Activated B cell treated with CpG ODN at 0.5 μM for 24 hours (primary cell): ENCODE data around the gene SAE1. TPM values are rescaled to one million over a fixed set of nuclear protein-coding genes. Genes with fewer than 3 reads are reported as not detected.

Experiments
- ATAC-seq: fragments of 200-7000 bp; cut with Tn5 transposase; one replicate; pipeline ENCODE4 v1.10.0; 2021; ENCODE audit warnings: low read depth, mild to moderate bottlenecking, moderate library complexity
- CTCF ChIA-PET: fragments of 350-600 bp; sonication (Branson Sonifier 250); formaldehyde crosslinking; loops from one replicate; lab custom pipeline; 2021; ENCODE audit warnings: antibody characterized with exemption; lab: Charles Lee
- POLR2A ChIA-PET: fragments of 350-600 bp; sonication (Branson Sonifier 250); formaldehyde crosslinking; loops from one replicate; lab custom pipeline; 2021; ENCODE audit warnings: antibody characterized with exemption; lab: Charles Lee
- DNase-seq: peaks from one replicate; pipeline ENCODE4 v3.0.0; 2022
- H3K27ac Mint-ChIP-seq: one replicate; pipeline ENCODE4 v1.8.0; 2020; ENCODE audit warnings: mixed read lengths
- H3K27me3 Mint-ChIP-seq: one replicate; pipeline ENCODE4 v1.8.0; 2021; ENCODE audit warnings: mixed read lengths
- H3K36me3 Mint-ChIP-seq: one replicate; pipeline ENCODE4 v1.8.0; 2021; ENCODE audit warnings: low read depth, mixed read lengths
- H3K4me1 Mint-ChIP-seq: one replicate; pipeline ENCODE4 v1.8.0; 2021; ENCODE audit warnings: mixed read lengths
- H3K4me3 Mint-ChIP-seq: one replicate; pipeline ENCODE4 v1.8.0; 2020; ENCODE audit warnings: mild to moderate bottlenecking, mixed read lengths
- H3K9me3 Mint-ChIP-seq: one replicate; pipeline ENCODE4 v1.8.0; 2020; ENCODE audit warnings: mixed read lengths
- CTCF ChIP-seq: fragments of 200-600 bp; IDR thresholded peaks from one replicate; pipeline ENCODE4 v1.8.0; 2022; ENCODE audit warnings: antibody characterized with exemption, mild to moderate bottlenecking
- intact Hi-C: fragments of 100-400 bp; cut with micrococcal nuclease; formaldehyde crosslinking; loops from one replicate; pipeline ENCODE4 v1.15.1; 2024
- total RNA-seq: library from RNA; stranded (reverse); gene quantifications from 2 replicates; pipeline ENCODE4 v1.2.3, GENCODE V29; 2022

SAE1 gene
- total RNA-seq, 1 donor from 2014 or later: 67.4 TPM

GRCh38 chr19:47256693-47257410, 126.2 kb downstream of the SAE1 start:
- H3K4me1 Mint-ChIP-seq: peaks cover 39% of the 10 kb centered on the region
- no peaks in the 10 kb centered on the region for H3K9me3 Mint-ChIP-seq
- ChIA-PET POLR2A (interaction anchor here (0.6 to 3.3 kb wide), 45 partner anchors 8 to 1354 kb away, joined by 3 to 144 read pairs (median 5); partner anchors contain the start of genes DHX34, INAFM1, KPTN and NAPA), CTCF (interaction anchor here (1.0 to 1.8 kb wide), 6 partner anchors 9 to 92 kb away, joined by 4 to 18 read pairs (median 9); partner anchors contain the start of genes DHX34 and INAFM1)
- H3K27ac Mint-ChIP-seq: peak overlapping the region; percentile 92
- peak; percentile 82 for ATAC-seq
- H3K4me3 Mint-ChIP-seq: peak overlapping the region; percentile 93
- intact Hi-C loops: loop anchor here (1.0 to 2.0 kb wide), 7 partner anchors 13 to 396 kb away; partner anchors contain the start of genes ARHGAP35, DHX34, INAFM1 and TMEM160
- no peaks in the 10 kb centered on the region for H3K27me3 Mint-ChIP-seq
- peaks cover 45% of the 10 kb centered on the region for H3K36me3 Mint-ChIP-seq
- peak; percentile 99 for DNase-seq
- no peak for TF ChIP-seq CTCF

DNA sequence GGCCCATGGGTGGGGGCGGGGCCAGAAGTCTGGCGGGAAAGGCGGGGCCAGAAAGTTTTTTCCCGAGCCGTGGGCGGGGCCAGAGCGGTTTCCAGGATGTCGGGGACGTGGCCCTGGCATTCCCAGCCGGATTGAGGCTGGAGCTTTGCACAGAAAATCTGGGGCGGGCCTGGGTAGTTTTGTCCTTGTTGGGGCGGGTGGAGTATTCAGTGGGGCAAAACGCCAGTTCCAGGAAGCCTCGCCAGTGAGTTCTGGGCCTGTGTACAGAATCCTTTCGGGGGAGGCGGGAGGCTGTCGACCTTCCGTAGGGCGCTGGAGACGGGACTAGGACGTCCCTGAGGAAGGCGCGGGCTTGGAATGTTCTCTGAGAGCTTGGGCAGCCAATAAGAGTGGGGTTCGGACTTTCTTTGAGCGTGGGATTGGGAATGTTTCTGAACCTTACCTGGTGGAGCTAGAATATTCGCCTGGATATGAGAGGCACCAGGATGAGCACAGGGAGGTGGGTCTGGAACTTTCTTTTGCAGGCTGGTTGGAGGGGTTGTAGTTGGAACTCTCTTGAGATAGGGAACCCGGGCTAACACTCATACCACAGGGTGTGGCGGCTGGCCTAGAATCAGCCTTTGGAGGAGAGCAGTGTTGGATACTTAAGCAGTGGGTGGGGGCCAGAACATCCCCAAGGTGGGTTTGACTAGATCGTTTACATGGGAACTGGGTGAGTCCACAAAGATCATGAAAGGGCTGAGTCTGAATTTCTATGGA, 127.0 kb downstream of the SAE1 start:
- DNase-seq: no peak
- Mint-ChIP-seq H3K4me3 (peak overlapping the region; percentile 93), H3K4me1 (peaks cover 44% of the 10 kb centered on the region), H3K9me3 (no peaks in the 10 kb centered on the region), H3K27ac (peak overlapping the region; percentile 92), H3K27me3 (no peaks in the 10 kb centered on the region), H3K36me3 (peaks cover 50% of the 10 kb centered on the region)
- no peak for TF ChIP-seq CTCF
- CTCF ChIA-PET: no interaction called here
- intact Hi-C loops: loop anchor here (1.0 to 2.0 kb wide), 3 partner anchors 17 to 397 kb away; partner anchors contain the start of genes ARHGAP35, DHX34 and INAFM1
- no peak for ATAC-seq
- POLR2A ChIA-PET: interaction anchor here (0.6 to 3.3 kb wide), 9 partner anchors 13 to 496 kb away, joined by 3 to 144 read pairs (median 11); partner anchors contain the start of genes DHX34, INAFM1, SAE1 and ZC3H4

- no peak for TF ChIP-seq CTCF
- DNase-seq: no peak
- Mint-ChIP-seq H3K36me3 (peaks cover 57% of the 10 kb centered on the region), H3K27me3 (no peaks in the 10 kb centered on the region), H3K4me1 (peaks cover 49% of the 10 kb centered on the region), H3K27ac (no peak overlapping the region), H3K9me3 (no peaks in the 10 kb centered on the region), H3K4me3 (peak overlapping the region; percentile 32)
- intact Hi-C loops: no loop called here
- no peak for ATAC-seq
- ChIA-PET CTCF (no interaction called here), POLR2A (interaction anchor here (0.6 kb wide), 1 partner anchor 858 kb away, joined by 6 read pairs; no protein-coding TSS in a partner anchor)
Observed at GRCh38 chr19:47258434-47258833, 127.8 kb downstream of the SAE1 start.

GRCh38 chr19:47258895-47259555, 128.4 kb downstream of the SAE1 start:
- peaks cover 57% of the 10 kb centered on the region for H3K36me3 Mint-ChIP-seq
- TF ChIP-seq CTCF: no peak
- peak overlapping the region; percentile 32 for H3K4me3 Mint-ChIP-seq
- H3K4me1 Mint-ChIP-seq: peaks cover 49% of the 10 kb centered on the region
- no peak overlapping the region for H3K27ac Mint-ChIP-seq
- H3K9me3 Mint-ChIP-seq: no peaks in the 10 kb centered on the region
- intact Hi-C loops: no loop called here
- DNase-seq: no peak
- ChIA-PET POLR2A (interaction anchor here (0.6 to 1.0 kb wide), 2 partner anchors 15 to 859 kb away, joined by 4 to 6 read pairs; partner anchors contain the start of gene INAFM1), CTCF (no interaction called here)
- no peak for ATAC-seq
- H3K27me3 Mint-ChIP-seq: no peaks in the 10 kb centered on the region

Other genes starting within 250 kb of the SAE1 start
- 0.40 and 1.3 TPM in 2 replicates for gene NPAS1, start 111.0 kb upstream of the SAE1 start, total RNA-seq
- gene TMEM160, start 82.2 kb upstream of the SAE1 start, total RNA-seq: 32.0 and 32.4 TPM in 2 replicates
- 83.8 and 89.1 TPM in 2 replicates for gene ZC3H4, start 17.1 kb upstream of the SAE1 start, total RNA-seq
- 7.0 and 11.5 TPM in 2 replicates for gene BBC3, start 100.4 kb downstream of the SAE1 start, total RNA-seq
- 43.7 and 47.1 TPM in 2 replicates for gene CCDC9, start 125.7 kb downstream of the SAE1 start, total RNA-seq
- 9.8 and 11.8 TPM in 2 replicates for gene INAFM1, start 144.1 kb downstream of the SAE1 start, total RNA-seq
- 1.7 and 2.2 TPM in 2 replicates for gene C5AR1, start 179.0 kb downstream of the SAE1 start, total RNA-seq
- gene C5AR2, start 201.3 kb downstream of the SAE1 start, total RNA-seq: 0.22 and 0.42 TPM in 2 replicates
- 17.4 and 20.0 TPM in 2 replicates for gene DHX34, start 218.5 kb downstream of the SAE1 start, total RNA-seq